Activated naive CD4-positive, alpha-beta T cell (primary cell): ENCODE measurements around the gene ZNF609.
A peak's percentile ranks its signal among the peaks of the same experiment; 100 is the strongest.
"Not testable (repeated sequence)": the region's sequence is repeated elsewhere in the genome, so short reads cannot be mapped to it uniquely, and the experiment has no call there.

ENCODE experiments used
- DNase-seq, 4 experiments: peaks; one replicate each; lab custom pipeline; 2025; lab: John Stamatoyannopoulos, UW

Gene ZNF609

DNA sequence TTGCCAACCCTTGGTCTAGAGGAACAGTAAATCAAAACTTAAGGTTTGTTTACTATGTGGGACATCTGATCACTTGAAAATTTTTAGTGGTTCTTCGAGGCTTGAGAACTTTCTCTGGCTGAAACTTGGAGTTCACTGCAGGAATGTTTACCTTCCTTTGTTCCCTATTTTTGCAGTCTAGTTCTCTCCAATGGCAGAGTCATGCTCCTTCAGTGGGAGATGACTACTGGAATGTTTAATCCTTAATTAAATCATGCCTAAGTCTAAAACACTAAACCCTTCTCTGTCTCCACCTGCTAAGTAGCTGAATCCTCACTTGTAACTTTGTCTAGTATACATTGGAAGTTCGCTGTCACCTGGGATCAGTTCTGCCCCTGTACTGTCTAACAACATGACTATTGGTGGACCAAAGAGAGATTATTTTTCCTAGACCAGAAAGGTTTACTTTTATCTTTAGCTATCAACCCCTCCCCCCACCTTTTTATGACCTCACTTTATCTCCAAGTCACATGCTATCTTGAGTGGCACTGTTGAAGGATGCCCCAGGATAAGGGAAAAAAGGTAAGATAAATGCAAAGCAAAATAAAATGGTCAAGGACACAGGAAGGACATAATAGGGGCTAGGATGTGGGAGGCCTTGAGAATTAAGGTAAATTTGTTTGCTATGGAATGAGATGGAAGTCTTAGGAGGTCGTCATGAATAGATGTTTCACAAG, 1.2 kb upstream of the ZNF609 start:
- no peak for DNase-seq

DNA sequence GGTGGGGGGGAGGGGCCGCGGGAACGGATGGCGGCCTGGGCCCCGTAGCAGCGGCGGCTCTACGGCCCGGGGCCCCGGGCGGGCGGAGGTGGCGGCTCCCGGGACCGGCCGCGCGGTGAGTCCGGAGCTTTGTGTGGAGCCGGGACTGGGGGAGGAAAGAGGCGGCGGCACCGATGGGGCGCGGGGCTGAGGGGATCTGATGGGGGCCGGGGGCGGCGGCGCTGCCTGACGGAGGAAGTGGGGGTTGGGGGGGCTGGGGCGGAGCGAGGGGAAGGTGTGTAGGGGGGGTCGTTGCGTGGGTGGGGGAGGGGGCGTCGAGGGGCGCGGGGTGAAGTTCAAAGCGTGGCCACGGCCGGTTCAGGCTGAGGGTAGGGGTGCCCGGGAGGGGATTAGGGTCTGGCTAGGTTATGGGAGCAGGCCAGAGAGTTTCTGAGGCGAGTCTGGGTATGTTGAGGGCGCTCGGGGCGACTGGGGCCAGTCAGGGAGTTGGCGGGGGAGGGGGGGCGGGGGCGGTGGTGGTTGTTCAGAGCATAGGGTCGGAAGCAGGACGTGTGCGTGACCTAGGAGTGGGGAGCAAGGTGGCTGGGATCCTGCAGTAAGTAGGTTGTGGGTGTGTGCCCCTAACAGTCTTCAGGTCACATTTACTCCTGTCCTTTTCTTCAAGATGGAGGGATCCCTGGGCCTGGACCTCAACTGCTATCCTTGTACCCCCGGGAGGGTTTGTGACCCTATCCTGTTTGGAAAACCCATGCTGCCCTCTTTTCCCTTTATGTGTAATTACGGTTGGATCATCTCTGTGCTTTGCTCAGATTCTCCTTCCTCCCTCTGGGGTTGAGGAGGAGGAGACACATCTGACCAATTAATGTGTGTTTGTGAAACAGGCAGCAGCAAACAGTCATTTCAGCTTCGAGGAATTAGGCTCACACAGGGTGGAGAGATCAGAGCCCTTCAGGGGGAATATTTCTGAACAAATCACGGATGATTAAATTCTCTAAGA, 644 bp downstream of the ZNF609 start:
- DNase-seq: peak in 3 of 4 experiments; percentile 16 to 48 (median 35)

DNA sequence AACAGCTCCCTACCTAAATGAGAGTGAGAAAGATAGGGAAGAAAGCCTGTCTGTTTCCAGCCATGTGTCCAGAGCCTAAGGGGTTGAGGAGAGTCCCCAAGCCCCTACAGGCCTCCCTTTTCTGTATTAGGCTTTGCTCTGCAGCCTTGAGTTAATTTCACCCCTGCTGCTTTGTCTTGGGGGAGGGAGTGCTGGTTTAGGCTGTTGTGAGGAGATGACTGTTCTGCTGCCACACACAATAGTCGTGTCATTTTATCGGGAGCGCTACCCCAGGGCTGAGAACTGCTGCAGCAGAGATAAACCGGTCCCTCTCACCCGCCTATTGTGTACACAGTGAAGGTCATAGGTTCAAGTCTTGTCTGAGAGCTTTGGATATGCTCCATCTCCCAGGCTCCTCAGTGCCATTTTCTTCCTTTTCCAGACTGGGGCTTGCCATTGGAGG, 1.4 kb downstream of the ZNF609 start:
- DNase-seq: peak in 1 of 4 experiments; percentile 3

DNA sequence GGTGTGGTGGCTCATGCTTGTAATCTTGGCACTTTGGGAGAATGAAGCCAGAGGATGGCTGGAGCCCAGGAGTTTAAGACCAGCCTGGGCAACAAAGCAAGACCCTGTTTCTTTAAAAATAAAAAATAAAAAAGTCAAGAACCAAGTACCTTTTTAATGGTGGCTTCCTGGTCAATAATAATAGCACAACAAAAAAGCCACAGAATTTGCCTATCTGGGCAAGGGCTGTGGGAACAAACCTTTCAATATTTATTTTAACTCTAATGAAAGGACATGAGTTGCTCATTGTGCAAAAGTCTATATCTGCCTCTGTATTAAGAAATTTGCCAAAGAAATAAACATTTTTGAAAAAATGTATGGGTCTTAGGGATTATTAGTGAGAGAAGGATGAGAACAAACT, 2.1 kb downstream of the ZNF609 start:
- no peak for DNase-seq

DNA sequence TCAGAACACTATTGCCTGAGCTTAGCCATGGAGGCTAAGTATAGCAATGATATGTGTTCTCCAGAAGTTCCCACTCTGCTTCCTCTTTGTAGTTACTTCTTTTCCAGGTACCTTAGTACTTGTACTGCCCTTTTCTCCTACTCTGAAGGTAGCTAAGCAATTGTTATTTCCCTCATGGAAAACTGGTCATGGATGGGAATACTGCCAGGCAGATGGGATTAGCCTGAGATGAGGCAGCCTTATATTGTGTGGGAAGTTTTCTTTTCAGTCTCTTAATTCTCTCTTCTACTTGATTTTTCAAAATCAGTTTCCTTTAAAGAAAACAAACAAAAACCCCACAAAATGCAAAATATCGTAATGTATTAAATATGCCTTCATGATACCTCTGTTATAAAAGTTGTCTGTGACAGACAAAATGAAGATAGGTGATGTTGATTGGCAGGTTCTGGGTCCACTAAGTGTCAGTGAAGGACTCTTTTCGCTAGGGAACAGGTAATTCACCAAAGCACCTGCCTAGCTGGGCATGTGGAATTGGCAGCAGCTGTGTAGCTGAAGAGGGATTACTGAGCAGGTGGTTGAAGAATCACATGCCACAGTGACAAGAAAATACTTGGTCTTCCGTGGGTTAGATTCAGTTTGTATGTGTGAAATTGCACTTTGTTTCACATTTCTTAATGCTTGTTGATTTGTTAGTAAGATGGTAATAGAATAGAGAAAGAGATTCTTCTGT, 4.1 kb downstream of the ZNF609 start:
- no peak for DNase-seq

DNA sequence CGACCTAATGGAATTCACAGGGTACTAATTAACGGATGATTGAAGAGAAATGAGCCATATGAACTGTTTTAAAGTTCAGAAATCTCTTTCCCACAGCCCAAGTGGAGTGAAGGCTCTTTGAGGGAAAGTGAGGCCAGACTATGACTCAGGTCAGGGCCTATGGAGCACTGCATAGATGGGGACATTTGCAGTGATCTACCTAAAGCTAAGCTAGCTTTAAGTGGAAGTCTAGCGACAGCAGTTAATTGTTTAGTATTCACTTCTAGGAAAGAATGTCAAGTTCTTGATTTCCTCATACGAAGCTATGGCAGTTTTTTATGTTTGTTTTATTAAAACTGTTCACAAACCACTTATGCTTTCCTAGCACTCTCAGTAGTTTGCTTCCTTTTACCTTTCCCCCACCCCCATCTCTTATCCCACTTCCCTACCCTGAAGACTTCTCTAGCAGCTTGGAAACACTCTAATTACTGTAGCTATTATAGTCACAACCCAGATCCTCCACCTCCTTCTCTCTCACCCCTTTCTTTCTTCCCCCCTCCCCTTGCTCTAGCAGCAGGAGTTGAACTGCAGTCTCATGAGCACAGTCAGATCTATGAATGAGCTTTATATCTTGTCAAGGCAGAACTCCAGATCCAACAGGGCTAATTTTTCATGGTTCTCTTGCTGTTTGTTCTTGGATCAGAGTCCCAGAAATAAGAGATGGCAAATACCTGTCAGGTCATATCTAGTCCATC, 6.2 kb downstream of the ZNF609 start:
- no peak for DNase-seq

DNA sequence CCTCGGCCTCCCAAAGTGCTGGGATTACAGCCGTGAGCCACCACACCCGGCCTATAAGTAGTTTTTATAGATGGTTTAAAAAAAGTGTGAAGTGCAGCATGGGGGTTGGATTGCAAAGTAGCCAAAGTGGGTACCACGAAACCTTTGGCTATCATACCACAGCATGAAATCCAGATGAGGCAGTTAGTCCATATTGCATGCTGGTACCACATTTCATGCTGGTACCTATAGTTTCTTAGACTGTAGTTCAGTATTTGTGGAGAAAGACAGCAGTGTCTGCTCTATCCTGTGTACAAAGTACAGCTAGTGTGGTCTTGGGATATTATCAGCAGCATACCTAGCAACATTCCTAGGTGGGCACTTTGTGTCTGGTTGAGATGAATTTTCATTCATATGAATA, 11.8 kb downstream of the ZNF609 start:
- DNase-seq: no peak

DNA sequence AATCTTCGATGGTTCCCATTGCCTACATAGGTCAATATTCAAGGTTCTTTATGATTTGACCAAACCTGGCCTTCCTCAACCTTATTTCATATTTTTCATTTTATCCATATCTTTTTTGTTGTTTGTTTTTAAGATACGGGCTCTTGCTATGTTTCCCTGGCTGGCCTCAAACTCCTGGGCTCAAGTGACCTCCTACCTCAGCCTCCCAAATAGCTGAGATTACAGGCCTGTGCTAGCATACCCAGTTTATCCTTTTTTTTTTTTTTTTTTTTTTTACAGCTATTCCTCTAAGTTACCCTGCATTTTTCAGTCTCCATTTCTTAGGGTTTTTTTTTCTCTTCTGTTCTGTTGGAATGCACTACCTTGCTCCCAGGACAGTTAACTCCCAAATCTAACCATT, 14.5 kb downstream of the ZNF609 start:
- no peak for DNase-seq

DNA sequence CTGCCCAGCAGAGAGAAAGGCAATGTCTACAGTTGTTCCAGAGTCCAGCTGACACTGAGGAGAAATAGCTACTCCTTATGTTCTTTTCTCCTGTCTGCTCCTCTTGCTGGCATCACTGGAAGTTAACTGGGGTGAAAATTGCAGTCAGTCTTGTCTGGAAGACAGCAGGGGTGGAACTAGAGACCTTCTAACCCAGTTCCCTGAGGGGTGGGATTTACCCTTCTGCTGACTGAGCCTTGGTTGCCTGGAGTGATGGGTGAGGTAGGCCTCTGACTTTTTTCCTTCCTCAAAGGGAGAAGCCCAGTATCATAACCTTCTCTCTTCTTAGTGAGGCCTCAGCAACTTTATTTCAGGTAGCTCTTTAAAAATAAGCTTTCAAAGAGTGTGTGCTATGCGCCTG, 16.2 kb downstream of the ZNF609 start:
- no peak for DNase-seq

DNA sequence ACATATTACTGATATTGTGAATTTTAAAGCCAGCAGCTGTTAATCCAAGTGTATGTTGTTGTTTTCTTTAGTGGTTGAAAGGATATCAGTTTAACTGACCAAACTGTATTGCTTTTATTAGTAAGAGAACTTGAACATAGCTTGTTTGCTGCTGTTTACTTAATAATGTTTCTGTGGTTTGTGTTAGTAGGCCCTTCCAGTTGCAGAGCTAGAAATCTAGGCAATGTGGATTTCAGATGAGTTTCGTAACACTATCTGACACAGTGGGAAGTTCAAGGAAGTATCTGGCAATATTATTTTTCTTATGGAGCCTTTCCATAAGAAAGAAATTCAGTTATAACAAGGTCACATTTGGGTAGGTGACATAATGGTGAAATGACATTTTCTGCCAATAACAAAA, 18.5 kb downstream of the ZNF609 start:
- DNase-seq: no peak

DNA sequence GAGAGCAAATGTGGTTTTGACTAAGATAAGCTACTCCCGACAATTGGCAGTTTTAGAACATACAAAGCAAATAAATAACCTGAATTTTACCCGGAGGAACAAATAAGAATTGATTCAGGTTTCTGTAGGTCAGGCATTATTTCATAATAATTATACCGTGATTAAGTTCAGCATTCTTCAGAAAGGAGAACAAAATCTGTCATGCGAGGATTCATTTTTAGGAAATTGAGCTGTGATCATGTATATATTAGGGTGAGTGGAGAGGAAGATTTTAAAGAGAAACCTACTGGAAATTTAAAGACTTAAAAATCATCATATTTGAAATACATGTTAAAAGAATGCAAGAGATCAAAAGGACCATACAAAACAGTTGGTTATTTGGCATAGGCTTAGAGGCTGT, 20.5 kb downstream of the ZNF609 start:
- DNase-seq: no peak

DNA sequence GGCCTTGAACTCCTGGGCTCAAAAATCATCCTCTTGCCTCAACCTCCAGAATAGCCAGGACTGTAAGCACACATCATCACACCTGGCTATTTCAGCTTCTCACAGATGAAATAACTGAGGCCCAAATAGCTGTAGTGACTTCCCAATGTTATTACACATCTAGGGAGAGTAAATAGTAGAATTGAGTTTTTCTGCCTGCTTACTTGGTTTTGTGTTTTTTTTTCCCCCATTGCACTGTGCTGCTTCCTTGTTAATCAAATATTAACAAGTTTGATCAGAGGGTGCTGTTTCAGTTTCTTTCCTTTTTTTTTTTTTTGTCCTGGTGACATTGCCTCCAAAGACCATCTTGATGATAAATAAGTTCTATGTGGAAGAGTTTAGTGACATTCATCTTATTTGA, 23.4 kb downstream of the ZNF609 start:
- DNase-seq: no peak

DNA sequence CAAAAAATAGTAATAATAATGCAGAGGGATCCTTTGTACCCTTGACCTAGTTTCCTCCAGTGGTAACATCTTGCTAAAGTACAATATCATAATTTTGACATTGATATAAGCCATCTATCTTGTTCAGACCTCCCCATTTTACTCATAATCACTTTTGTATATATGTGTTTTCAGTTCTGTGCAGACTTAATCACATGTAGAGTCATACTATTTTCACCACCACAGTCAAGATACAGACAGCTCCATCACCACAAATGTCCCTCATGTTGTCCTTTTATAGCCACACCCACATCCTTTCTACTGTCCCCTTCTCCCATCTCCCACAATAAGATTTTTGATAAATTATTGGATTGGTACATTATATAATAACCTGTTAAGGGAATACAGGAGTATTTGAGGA, 25.4 kb downstream of the ZNF609 start:
- DNase-seq: no peak

DNA sequence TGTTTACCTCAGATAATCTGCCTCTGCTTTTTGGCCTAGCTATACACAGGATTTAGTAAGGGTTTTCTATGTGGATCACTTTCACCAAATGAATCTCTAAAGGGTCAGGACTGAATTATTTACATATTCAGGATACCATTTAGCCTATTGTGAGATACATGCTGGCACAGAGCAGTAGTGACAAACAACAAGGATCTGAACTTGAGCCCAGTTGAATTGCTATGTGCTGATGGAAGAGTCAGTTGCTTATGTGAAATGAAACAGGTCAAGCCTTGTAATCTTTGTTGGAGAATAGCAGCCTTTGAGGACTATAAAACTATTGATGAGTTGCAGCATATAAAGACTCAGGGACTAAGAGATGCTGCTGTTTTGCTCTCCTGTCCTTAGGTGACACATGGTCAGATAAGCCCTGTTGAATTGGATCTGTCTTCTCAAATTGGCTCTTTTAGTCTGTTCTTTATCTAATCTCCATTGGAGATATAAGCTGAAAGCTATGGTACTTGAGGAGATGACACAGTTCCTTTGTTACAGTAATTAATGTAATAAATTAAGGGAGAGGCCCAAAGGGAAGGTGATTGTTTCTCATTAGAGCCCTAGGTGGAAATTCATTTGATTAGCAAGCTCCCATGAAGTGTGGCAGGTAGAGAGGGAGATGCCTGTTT, 30.4 kb downstream of the ZNF609 start:
- no peak for DNase-seq

DNA sequence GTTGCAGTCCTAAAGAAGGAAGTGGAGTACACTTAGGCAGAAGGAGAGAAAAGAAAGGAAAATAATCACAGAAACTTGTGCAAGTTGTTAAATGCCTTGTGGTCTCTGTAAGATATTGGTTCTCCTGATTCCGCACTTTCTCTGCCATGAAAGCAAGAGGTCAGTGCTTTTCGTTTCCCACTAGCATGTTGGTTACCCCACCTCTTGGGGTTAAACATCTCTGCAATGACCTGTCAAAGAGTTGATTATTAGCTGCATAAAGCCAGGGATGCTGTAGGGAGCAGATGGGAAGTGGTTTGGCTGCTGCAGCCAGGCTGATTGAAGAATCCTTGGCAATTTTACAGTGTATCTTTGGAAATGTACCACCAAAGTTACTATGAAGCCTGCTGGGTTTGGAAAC, 33.3 kb downstream of the ZNF609 start:
- no peak for DNase-seq

DNA sequence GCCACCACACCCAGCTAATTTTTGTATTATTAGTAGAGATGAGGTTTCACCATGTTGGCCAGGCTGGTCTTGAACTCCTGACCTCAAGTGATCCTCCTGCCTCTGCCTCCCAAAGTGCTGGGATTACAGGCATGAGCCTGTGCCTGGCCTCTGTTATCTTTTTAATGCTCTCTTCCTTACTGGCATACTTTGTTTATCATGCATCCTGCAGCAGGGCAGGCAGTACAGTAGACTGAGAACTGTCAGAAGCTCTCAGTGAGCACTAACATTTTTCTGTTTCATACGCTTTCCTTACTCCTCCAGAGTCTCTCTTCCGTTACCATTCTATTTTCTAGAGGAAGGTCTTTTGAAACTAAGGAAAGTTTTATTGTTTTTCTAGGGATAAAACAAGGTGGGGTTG, 35.6 kb downstream of the ZNF609 start:
- DNase-seq: not testable (repeated sequence)

DNA sequence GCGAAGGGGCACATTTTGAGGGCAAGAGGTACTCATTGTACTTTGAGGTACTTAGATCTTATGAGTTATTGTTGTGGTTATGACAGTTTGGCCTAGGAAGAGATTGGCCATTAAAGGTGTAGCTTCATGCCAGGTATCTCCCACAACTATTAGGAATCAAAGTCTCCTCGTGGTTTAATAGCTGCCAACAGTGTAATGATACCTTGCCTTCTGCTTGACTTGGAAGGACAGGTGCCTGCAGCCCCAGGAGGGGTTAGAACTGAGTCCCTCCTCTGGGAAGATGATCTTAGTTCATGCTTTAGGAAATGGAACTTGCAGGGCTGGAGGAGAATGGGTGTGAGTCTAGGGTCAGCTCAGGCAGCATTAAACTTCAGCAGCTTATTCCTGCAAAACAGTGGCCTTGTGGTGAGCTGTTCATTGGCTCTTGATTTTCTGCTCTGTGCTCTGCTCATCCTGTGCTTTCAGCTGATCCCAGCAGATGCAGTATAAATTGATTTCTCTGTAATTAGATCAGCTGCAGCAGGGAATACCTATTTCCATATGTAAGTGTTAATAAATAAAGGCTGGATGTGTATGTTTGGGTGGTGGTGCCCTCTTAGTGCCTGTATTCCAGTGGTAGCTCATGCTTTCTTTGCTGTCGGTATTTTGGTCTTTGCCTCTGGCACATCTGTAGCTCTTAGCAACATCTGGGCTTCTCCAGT, 40.5 kb downstream of the ZNF609 start:
- no peak for DNase-seq

DNA sequence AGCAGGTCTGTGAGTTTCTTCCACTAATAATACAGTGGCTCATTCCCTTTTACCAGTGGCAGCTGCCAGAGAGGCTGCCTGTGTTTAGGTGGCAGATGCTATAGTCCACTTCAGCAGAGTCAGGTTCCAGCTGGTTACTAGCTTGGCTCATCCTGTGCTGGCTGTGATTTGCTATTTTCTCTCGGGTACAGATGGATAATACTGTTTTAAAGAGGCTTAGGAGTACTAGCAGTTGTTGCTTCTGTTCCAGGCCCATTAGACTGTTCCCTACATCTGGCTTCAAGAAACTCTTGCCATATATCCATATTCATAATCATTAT, 41.0 kb downstream of the ZNF609 start:
- no peak for DNase-seq

DNA sequence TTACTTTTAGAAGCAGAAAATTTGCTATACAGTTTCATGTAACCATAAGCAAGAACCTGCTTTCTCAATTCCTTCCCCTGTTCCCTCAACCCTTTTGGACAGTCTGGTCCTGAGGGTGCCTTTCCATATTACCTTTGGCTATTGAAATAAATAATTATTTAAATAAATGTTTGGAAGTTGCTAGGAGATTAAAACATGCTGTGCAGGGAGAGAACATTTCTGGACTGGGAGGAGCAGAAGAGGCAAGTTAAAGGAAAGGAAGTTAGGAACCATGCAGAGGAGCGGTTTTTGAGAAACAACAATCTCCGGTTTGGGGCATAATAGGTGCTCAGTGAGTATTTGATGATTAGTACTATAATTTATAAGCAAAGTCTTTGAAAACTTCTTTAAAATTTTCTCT, 41.8 kb downstream of the ZNF609 start:
- no peak for DNase-seq

DNA sequence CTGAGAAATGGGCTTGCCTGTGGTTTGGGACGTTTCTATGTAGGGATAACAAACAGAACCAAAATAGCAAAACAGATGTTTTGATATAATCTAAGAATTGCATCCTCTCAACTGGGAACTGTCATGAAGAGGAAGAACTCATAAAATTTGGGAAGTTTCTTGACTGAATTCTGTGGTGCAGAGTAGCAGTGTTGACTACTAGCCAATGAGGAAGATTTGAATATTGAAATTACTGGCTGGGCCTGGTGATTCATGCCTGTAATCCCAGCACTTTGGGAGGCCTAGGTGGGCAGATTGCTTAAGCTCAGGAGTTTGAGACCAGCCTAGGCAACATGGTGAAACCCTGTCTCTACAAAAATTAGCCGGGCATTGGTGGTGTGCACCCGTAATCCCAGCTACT, 42.2 kb downstream of the ZNF609 start:
- no peak for DNase-seq

DNA sequence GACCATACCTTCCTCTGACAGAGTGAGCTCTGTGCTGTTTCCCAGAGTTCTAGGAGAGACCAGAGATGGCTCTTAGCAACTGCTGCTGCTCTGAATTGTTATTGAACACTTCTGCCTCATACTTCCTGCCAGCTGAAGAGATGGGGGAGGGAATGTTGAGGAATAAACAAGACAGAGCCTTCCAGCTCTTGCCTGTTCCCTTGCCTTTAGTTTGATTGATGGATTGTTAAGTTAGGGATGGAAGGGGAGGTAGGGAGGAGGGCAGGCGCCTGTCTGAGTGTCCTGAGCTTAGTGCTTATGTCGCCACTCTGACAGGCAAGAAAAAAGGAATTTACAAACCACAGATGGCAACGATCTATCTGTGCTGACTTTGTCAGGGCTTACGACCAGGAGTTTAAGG, 42.8 kb downstream of the ZNF609 start:
- no peak for DNase-seq
